ENCODE data around the gene ATP8B1.

GRCh38 chr18:57807336-57808117, 4.4 kb upstream of the ATP8B1 start:
- TF ChIP-seq CTCF (conservative IDR thresholded peaks at IDR 0.05 in 1 of 2, IDR thresholded peaks at IDR 0.05 in 1 of 2; ENCODE audit: low read depth in 1 of 2, low read length in 2 of 2) (no peak), EZH2 (IDR thresholded peaks at IDR 0.05; ENCODE audit: low read length, missing control alignments) (no peak)

All from fibroblast of lung (primary cell).